Trophoblast cell (in vitro differentiated cells and primary cell): ENCODE measurements around the gene SPINDOC.
A peak's percentile ranks its signal among the peaks of the same experiment; 100 is the strongest.

Source experiments
- DNase-seq, 2 donors: peaks; one replicate each; pipeline ENCODE4 v3.0.0-alpha.2; 2016
- H2AFZ ChIP-seq: 2 replicates; pipeline ENCODE4 v1.6.1; 2013; ENCODE audit warnings: low read length, moderate library complexity, mild to moderate bottlenecking; ENCODE audit not compliant: insufficient read depth, poor library complexity
- H2AK5ac ChIP-seq: 2 replicates; pipeline ENCODE4 v1.6.1; 2013; ENCODE audit warnings: mild to moderate bottlenecking, low read length
- H2BK120ac ChIP-seq: 2 replicates; pipeline ENCODE4 v1.6.1; 2013; ENCODE audit warnings: low read length, mild to moderate bottlenecking, moderate library complexity; ENCODE audit not compliant: insufficient read depth, poor library complexity
- H2BK12ac ChIP-seq: 2 replicates; pipeline ENCODE4 v1.6.1; 2013; ENCODE audit warnings: mild to moderate bottlenecking, low read length, moderate library complexity
- H2BK5ac ChIP-seq: 2 replicates; pipeline ENCODE4 v1.6.1; 2013; ENCODE audit warnings: low read length, low read depth, moderate library complexity, mild to moderate bottlenecking; ENCODE audit not compliant: poor library complexity
- H3K14ac ChIP-seq: 2 replicates; pipeline ENCODE4 v1.6.1; 2013; ENCODE audit warnings: mild to moderate bottlenecking, low read length
- H3K18ac ChIP-seq: 2 replicates; pipeline ENCODE4 v1.6.1; 2013; ENCODE audit warnings: mild to moderate bottlenecking, low read length
- H3K23ac ChIP-seq: 2 replicates; pipeline ENCODE4 v1.6.1; 2013; ENCODE audit warnings: low read length
- H3K27ac ChIP-seq: 2 replicates; pipeline ENCODE4 v1.5.1; 2013; ENCODE audit warnings: low read depth, mild to moderate bottlenecking, inconsistent platforms, low read length, moderate library complexity
- H3K27me3 ChIP-seq: 2 replicates; pipeline ENCODE4 v1.6.1; 2013; ENCODE audit warnings: inconsistent platforms, mild to moderate bottlenecking, low read length, moderate library complexity; ENCODE audit not compliant: insufficient read depth
- H3K36me3 ChIP-seq, 2 experiments: 1 replicate in 1 of 2; 2 replicates in 1 of 2; pipeline ENCODE4 v1.6.1; 2013; ENCODE audit warnings: low read length in 2 of 2, mild to moderate bottlenecking in 2 of 2, moderate library complexity in 1 of 2; ENCODE audit not compliant: insufficient read depth in 2 of 2, control insufficient read depth in 1 of 2
- H3K4ac ChIP-seq: 2 replicates; pipeline ENCODE4 v1.6.1; 2013; ENCODE audit warnings: low read depth, mild to moderate bottlenecking, low read length, moderate library complexity
- H3K4me1 ChIP-seq, 2 experiments: 1 replicate in 1 of 2; 2 replicates in 1 of 2; pipeline ENCODE4 v1.6.1; 2013; ENCODE audit warnings: low read length in 2 of 2, mild to moderate bottlenecking in 2 of 2, moderate library complexity in 1 of 2; ENCODE audit not compliant: insufficient read depth in 2 of 2, control insufficient read depth in 1 of 2
- H3K4me2 ChIP-seq: 2 replicates; pipeline ENCODE4 v1.6.1; 2013; ENCODE audit warnings: inconsistent platforms, mild to moderate bottlenecking, low read length, moderate library complexity
- H3K4me3 ChIP-seq: 2 replicates; pipeline ENCODE4 v1.5.1; 2013; ENCODE audit warnings: mild to moderate bottlenecking, low read depth, low read length, inconsistent platforms
- H3K79me1 ChIP-seq: one replicate; pipeline ENCODE4 v1.6.1; 2013; ENCODE audit warnings: low read length
- H3K79me2 ChIP-seq: 2 replicates; pipeline ENCODE4 v1.6.1; 2013; ENCODE audit warnings: low read length, mild to moderate bottlenecking; ENCODE audit not compliant: control insufficient read depth, insufficient read depth, poor library complexity
- H3K9ac ChIP-seq: 2 replicates; pipeline ENCODE4 v1.6.1; 2013; ENCODE audit warnings: mild to moderate bottlenecking, low read length
- H3K9me3 ChIP-seq: 2 replicates; pipeline ENCODE4 v1.6.1; 2013; ENCODE audit warnings: low read depth, mild to moderate bottlenecking, control low read depth, inconsistent platforms, low read length; ENCODE audit not compliant: insufficient read depth
- H4K12ac ChIP-seq: 2 replicates; pipeline ENCODE4 v1.6.1; 2013; ENCODE audit warnings: low read depth, mild to moderate bottlenecking, low read length, moderate library complexity
- H4K8ac ChIP-seq: 2 replicates; pipeline ENCODE4 v1.6.1; 2013; ENCODE audit warnings: low read depth, mild to moderate bottlenecking, low read length, moderate library complexity
- H4K91ac ChIP-seq: one replicate; pipeline ENCODE4 v1.6.1; 2013; ENCODE audit warnings: low read depth, mild to moderate bottlenecking, low read length, moderate library complexity
- WGBS: extraction: QIAGEN DNeasy Blood & Tissue Kit; methylation state at CpG from one replicate; pipeline ENCODE4 v1.1.7; 2013; ENCODE audit warnings: missing lambda C conversion rate; ENCODE audit not compliant: insufficient read length, insufficient coverage; ENCODE audit errors: extremely low coverage; 5-methylcytosine and 5-hydroxymethylcytosine counted together

The SPINDOC gene

GRCh38 chr11:63833048-63833447, 19.8 kb downstream of the SPINDOC start:
- Histone ChIP-seq H3K36me3 (peaks cover 6% of the 10 kb centered on the region in 2 experiments), H3K4me1 (peaks cover under 1 to 4% of the 10 kb centered on the region in 2 experiments), H3K14ac (no peak overlapping the region), H3K9me3 (no peaks in the 10 kb centered on the region), H2BK5ac (no peak overlapping the region), H3K79me2 (no peaks in the 10 kb centered on the region), H3K4me3 (no peak overlapping the region), H3K79me1 (peaks cover under 1% of the 10 kb centered on the region), H3K18ac (no peak overlapping the region), H4K91ac (no peak overlapping the region), H3K9ac (no peak overlapping the region), H4K12ac (no peak overlapping the region), H2BK12ac (no peak overlapping the region), H2AK5ac (no peak overlapping the region), H2BK120ac (no peak overlapping the region), H4K8ac (no peak overlapping the region), H2AFZ (no peak overlapping the region), H3K4me2 (no peak overlapping the region), H3K4ac (no peak overlapping the region), H3K27me3 (no peaks in the 10 kb centered on the region), H3K23ac (no peak overlapping the region), H3K27ac (no peak overlapping the region)
- no peak for DNase-seq
- no CpG with 5 or more reads among the region's 2 CpGs for WGBS

GRCh38 chr11:63834535-63835157, 21.4 kb downstream of the SPINDOC start:
- H3K4me3 ChIP-seq: no peak overlapping the region
- no peak overlapping the region for H3K4ac ChIP-seq
- H4K12ac ChIP-seq: no peak overlapping the region
- no peak for DNase-seq
- no peak overlapping the region for H3K27ac ChIP-seq
- no peak overlapping the region for H4K91ac ChIP-seq
- WGBS: no CpG with 5 or more reads among the region's 12 CpGs
- H3K79me1 ChIP-seq: peaks cover 11% of the 10 kb centered on the region
- H2BK12ac ChIP-seq: no peak overlapping the region
- H2BK5ac ChIP-seq: no peak overlapping the region
- H2AFZ ChIP-seq: no peak overlapping the region
- H3K18ac ChIP-seq: no peak overlapping the region
- peaks cover 3 to 6% of the 10 kb centered on the region in 2 experiments for H3K4me1 ChIP-seq
- H4K8ac ChIP-seq: no peak overlapping the region
- H3K79me2 ChIP-seq: peaks cover 7% of the 10 kb centered on the region
- H2BK120ac ChIP-seq: no peak overlapping the region
- no peak overlapping the region for H3K23ac ChIP-seq
- H2AK5ac ChIP-seq: no peak overlapping the region
- H3K36me3 ChIP-seq: no peaks in the 10 kb centered on the region
- H3K4me2 ChIP-seq: no peak overlapping the region
- H3K9ac ChIP-seq: peak overlapping the region; percentile 21
- no peak overlapping the region for H3K14ac ChIP-seq
- no peaks in the 10 kb centered on the region for H3K27me3 ChIP-seq
- no peaks in the 10 kb centered on the region for H3K9me3 ChIP-seq

DNA sequence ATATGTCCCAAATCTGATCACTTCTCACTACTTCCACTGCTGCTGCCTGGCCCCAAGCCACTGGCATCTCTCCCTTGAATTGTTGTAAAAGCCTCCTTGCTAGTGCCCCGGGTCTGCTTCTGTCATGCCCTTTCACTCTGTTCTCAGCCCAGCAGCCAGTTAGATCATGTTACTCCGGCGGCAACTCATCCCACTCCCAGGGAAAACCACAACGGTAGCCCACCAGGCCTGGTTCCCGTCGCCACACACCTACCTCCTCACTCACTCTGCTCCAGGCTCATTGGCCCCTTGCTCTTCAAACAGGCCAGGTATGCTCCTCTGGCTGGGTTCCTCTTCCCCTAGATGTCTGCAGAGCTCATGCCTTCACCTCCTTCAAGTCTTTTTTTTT, 21.9 kb downstream of the SPINDOC start:
- Histone ChIP-seq H3K9me3 (no peaks in the 10 kb centered on the region), H2AK5ac (no peak overlapping the region), H3K36me3 (no peaks in the 10 kb centered on the region), H3K4ac (no peak overlapping the region), H3K4me1 (peaks cover 3 to 6% of the 10 kb centered on the region in 2 experiments), H3K27ac (no peak overlapping the region), H3K18ac (no peak overlapping the region), H3K27me3 (no peaks in the 10 kb centered on the region), H3K79me2 (peaks cover 12% of the 10 kb centered on the region), H2BK5ac (no peak overlapping the region), H3K9ac (no peak overlapping the region), H4K12ac (no peak overlapping the region), H2BK120ac (no peak overlapping the region), H3K79me1 (peaks cover 13% of the 10 kb centered on the region), H3K4me3 (no peak overlapping the region), H3K23ac (no peak overlapping the region), H4K8ac (no peak overlapping the region), H4K91ac (no peak overlapping the region), H2BK12ac (no peak overlapping the region), H3K4me2 (no peak overlapping the region), H2AFZ (no peak overlapping the region), H3K14ac (no peak overlapping the region)
- no CpG with 5 or more reads among the region's 6 CpGs for WGBS
- no peak for DNase-seq

- H3K4ac ChIP-seq: no peak overlapping the region
- H3K4me2 ChIP-seq: no peak overlapping the region
- no peak overlapping the region for H3K18ac ChIP-seq
- no peak overlapping the region for H4K8ac ChIP-seq
- no peak overlapping the region for H3K23ac ChIP-seq
- H3K14ac ChIP-seq: no peak overlapping the region
- H3K27me3 ChIP-seq: no peaks in the 10 kb centered on the region
- WGBS: no CpG with 5 or more reads among the region's 5 CpGs
- peaks cover 18% of the 10 kb centered on the region for H3K79me2 ChIP-seq
- peaks cover 13% of the 10 kb centered on the region for H3K79me1 ChIP-seq
- no peak overlapping the region for H3K27ac ChIP-seq
- no peak overlapping the region for H2AK5ac ChIP-seq
- H4K91ac ChIP-seq: no peak overlapping the region
- H2BK5ac ChIP-seq: no peak overlapping the region
- H3K4me3 ChIP-seq: no peak overlapping the region
- H2AFZ ChIP-seq: no peak overlapping the region
- H2BK12ac ChIP-seq: no peak overlapping the region
- peaks cover 9 to 21% of the 10 kb centered on the region in 2 experiments for H3K4me1 ChIP-seq
- H2BK120ac ChIP-seq: no peak overlapping the region
- peak; percentile 67 to 95 for DNase-seq
- no peak overlapping the region for H4K12ac ChIP-seq
- no peaks in the 10 kb centered on the region for H3K36me3 ChIP-seq
- H3K9ac ChIP-seq: no peak overlapping the region
- H3K9me3 ChIP-seq: no peaks in the 10 kb centered on the region
These were observed 23.9 kb downstream of the SPINDOC start for GRCh38 chr11:63837027-63837688.
